Measurements from ENCODE around the gene CADPS.

The CADPS gene

DNA sequence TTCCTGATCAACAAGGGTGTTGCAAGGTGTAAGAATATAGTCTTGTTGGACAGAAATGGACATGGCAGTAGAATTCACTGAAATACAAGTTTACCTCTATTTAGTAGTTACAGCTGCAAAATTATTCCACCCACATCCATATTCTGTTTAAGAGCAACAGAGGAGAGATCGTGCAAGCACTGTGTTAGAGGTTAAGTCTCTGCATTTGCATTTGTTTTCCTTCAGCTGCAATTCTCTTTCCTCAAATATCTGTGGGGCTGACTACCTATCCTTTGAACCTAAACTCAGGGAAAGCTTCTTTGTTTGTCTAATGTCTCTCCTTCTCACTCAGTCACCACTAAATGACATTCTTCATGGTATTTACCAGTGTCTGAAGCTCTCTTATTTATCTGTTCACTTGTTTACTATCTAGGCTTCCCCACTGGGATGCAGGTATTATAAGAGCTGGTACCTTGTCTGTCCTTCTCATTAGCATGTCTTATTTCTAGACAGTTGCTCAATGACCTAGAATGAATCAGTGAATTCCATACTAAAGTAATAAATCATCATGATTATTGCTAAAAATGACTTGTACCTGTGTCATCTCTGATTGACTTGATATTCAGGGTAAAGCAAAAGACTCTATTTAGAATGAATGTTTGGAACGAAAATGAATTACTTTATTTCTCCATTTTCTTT lies 326.5 kb downstream of the CADPS start:
- no peak for DNase-seq

DNA sequence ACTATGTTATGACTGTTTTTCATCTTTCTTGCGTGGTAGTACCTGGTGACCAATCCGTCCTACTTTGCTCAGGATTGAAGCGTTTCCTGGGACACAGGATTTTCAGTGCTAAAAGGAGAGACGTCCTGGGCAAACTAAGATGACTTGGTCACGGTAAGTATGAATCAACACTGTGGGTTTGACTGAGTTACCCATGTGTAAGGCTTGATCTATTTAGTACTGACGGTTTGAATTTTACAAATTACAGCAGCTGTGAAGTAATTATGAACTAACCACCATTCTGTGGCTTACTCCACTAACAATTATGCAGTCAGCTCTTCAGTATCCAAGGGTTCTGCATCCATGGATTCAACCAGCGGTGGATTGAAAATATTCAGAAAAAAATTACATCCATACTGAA lies 328.9 kb downstream of the CADPS start:
- DNase-seq, result no peak

DNA sequence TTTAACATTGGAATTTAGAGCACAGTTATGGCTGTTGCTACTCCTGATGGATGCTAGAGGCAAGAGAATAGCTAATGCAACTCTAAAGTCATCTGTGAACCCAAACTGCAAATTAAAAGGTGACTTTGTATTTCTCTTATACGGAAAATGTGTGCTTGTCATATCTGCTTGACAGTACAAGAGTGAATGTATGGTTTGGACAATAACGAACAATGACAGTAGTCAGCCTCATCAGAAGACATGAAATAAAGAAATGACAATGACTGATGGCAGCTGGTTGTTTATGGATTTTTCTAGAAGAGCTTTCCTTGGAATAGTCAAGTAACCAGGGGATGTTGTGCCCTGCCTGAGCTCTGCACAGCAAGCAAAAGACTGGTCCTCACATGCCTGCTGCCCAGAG lies 333.0 kb downstream of the CADPS start:
- DNase-seq, result no peak

DNA sequence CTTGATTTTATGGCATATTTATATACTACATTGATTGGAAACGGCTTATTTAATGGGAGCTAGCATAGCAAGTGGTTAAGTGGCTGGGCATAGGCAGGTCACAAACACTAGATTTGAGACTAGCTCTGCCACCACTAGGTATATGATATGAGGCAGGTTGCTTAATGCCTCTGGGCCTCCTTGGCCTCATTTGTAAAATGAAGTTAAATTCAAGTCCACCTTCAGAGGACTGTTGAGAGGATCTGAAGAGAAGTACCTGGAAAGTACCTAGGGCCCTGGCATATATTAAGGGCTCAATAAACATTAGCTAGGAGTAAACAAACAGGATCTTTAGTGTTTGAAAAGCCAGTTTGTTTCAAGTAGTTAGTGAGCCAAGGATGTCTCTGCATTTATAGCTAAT lies 335.5 kb downstream of the CADPS start:
- DNase-seq, result no peak

GRCh38 chr3:62538691-62539356 lies 336.4 kb downstream of the CADPS start:
- DNase-seq, result no peak

GRCh38 chr3:62534326-62534725 lies 340.9 kb downstream of the CADPS start:
- DNase-seq, result no peak

GRCh38 chr3:62532796-62533195 lies 342.4 kb downstream of the CADPS start:
- DNase-seq, result no peak

- no peak for DNase-seq
Measured at GRCh38 chr3:62531981-62532380, 343.2 kb downstream of the CADPS start.

DNA sequence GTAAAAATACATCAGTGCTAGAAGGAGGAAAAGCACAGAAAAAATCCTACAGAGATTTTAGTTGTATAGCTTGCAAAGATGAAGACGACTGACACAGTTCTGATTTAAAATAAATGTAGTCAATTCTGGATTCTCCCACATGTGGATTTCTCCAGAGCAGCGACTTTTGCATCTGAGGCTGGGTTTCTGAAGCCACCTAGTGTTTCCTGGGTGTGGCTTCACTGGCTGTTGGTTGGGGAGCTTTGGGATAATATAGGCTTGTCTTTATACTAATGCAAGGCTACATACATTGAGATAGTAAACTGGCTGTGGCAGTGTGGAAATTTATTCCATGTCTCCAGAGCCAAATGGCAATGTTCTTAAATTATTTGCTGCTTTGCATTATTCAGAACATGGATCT lies 343.7 kb downstream of the CADPS start:
- DNase-seq, result no peak

DNA sequence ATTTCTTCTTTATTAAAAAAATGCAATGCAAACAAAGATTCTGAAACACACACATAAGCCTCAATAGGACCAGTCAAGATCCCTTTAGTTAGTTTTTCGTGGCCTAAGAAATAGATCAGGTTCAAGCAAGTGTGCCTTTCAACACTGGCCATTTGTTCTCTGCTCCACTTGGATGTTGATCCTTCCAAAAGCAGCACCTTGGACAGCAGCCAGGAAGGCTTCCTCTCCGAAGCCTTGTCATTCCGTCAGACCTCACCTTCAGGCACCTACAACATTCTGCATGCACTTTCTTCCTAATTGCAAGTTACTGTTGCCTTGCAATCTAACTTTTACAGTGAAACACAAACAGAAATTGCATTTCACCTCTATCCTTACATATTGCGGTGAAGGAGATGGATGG lies 346.0 kb downstream of the CADPS start:
- DNase-seq, result no peak

- no peak for DNase-seq
Measured at GRCh38 chr3:62527474-62527873, 347.7 kb downstream of the CADPS start.

GRCh38 chr3:62525281-62525680 lies 349.9 kb downstream of the CADPS start:
- DNase-seq, result no peak

- no peak for DNase-seq
Measured at GRCh38 chr3:62523672-62524071, 351.5 kb downstream of the CADPS start.

DNA sequence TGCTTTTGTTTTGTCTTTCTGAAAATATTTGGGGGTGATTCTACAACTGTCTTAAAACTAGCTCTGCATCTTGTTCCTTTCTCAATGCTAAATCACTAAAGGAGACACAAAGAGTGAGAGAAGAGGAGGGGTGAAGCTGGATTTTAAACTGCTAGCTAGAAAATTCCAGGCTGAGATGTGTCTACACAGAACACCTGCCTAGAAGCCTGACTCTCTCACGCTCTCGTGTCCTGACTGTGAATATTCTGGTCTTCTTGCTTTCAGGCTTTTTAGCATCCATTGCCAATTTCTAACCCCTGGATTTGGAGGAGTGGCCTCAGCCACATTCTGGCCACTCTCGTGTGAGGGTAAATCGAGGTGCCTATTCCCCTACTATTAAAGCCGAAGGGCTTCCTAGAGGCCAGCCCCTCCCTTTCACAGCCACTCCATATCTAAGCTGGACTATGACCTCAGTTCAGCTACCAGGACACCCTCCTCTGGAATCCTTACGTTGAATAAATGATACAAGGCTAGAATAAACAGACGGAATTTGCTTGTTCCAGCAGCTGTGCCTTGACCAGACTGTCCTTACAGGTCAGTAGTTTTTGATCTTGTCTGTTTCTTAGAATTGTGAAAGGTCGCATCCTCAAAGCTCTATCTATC lies 353.6 kb downstream of the CADPS start:
- DNase-seq, result no peak

- DNase-seq, result no peak
Measured at GRCh38 chr3:62503516-62503915, 371.7 kb downstream of the CADPS start.

DNA sequence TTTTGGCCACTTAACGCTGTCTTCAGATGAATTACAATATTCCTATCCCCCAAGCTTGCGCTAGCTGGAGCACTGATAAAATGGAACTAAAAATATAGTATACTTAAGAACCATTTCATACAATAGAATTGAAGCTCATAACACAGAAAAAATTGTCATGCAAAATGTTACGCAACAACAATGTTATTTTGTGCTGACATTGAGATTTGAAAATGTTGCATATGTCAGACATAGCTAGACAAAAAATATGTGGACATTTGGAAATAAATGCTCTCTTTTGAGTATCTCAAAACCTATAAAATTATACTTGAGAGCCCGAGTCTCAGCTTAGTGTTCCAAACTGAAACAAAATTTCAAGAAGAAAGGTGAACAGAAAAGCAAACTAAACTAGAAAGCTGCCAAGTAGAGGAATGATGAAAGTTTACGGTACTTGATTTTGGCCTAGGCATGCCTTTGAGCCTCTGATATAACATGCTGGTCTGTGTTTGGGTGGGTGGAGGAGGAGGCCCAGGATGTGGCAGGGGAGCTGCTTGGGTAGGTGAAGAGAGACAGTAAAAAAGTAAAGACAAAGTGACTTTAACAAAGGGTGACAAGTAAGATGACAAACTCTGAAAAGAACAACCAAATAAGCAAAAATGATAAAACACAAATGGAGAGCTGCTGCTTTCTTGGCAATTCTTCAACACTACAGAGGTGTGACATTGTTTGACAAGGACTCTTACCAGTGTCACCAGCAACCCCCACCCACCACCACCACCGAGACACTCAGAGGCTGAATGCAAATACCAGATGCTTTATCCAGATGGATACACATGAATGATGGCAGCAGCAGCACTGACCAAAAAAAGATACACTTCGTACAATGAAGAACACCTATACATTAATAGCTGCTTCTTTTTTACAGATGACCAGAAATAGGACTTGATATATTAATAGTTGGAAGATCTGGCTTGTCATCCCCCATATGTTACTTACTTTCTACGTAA lies 372.6 kb downstream of the CADPS start:
- no peak for DNase-seq

DNA sequence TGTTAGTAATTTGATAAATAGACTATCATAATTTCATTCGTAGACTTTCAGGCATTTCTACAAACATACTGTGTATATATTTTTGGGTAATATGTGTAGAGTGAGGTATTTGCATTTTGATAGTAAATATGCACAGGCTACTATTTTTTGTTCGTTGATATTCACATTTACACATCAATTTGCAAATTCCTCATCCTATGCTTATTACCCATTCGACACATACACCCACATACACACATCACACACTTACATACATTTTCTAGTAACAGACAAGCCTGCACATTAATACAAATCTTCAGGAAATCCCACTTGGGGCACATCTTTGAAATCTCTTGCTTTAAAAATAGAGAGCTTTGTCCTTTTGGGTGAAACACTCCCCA lies 373.9 kb downstream of the CADPS start:
- DNase-seq, result no peak

DNA sequence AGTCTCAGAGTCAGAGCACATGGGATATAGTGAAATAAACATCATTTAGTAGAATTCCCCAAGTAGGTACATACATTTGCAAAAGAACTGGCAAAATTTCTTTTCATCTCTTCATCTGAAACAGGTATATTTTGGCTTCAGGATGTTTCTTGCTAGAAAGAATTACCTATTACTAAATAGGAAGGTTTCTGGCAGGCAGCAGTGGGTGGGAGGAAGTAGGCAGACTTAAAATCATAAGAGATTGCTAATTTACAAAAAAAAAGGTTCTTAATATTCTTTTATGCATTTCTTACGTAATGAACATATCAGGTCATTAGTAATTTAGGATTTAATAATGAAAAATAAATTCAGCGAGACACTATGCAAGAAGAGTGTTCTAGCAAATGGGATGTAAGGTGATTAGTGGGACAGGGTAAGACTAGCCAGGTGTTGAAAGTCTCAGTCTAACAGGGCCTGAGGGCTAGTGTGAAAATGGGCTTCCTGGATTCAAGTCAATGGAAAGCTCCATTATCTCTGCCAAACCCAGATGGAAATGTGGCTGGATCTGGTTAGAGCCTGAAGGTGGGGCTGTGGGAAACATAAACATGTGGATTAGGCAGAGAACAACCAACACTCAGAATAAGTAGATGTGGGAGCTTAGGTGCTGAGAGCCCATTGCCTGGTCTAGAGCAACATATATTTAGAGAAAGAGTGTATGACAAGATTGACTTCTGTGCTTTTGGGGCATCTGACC lies 374.5 kb downstream of the CADPS start:
- DNase-seq, result no peak

- DNase-seq, result no peak
Measured at GRCh38 chr3:62497156-62497555, 378.1 kb downstream of the CADPS start.

DNA sequence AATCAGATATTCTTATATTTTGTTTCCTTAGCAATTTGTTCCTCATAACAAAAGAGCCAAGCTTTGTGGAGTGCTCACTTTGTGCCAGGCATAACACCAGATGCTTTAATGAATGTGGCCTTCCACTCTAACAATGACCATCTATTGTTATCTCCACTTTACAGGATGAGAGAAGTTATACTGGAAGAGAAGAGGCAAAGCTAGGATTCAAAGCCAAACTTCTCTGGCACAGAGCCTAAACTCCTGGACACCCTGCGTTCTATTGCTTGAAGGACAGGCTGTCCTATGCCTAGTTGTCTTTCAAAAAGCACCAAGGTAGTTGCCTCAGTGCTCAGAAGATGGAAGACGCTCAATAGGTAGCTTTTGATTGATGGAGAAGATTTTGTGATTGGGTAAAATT lies 378.7 kb downstream of the CADPS start:
- no peak for DNase-seq

DNA sequence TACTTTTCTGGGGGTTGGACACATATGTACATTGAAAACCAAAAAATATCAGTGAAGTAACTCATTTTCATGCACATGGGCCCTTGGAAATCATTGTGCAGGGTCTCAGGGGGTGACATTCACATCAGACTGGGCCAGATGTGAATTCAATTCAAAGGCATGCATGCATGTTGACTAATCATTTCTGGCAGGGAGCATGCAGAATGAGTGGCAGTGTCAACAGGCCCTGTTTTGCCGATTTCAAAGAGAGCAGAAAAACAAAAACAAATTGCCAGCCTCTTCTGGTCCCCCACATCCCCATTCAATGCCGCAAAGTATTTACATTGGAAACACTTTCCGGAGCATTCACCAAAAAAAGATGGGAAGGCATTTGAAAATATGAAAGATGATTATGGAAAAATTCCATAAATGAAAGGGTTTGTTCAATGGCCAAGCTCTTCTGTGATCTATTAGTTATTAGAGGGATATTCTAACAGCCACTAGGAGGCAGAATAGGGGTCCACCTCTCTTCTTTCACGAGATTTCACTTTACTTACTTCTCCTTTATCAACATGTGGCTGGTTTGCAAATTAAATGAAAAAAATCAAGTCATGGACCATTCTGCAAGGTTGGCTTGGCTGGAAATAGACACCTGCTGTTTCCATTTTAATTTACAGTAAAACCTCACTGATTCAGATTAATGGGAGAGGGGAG lies 382.0 kb downstream of the CADPS start:
- DNase-seq, result no peak

- no peak for DNase-seq
Measured at GRCh38 chr3:62482961-62483360, 392.3 kb downstream of the CADPS start.

All from COR-L47 (cell line).